Measurements from ENCODE around the gene PTPRN2. TPM values are rescaled to one million over a fixed set of nuclear protein-coding genes. Genes with fewer than 3 reads are reported as not detected.

The PTPRN2 gene
- total RNA-seq, 1 donor: 0.09 TPM

GRCh38 chr7:157772486-157773130 lies 815.0 kb downstream of the PTPRN2 start:
- no peak for TF ChIP-seq CTCF (IDR thresholded peaks at IDR 0.05; ENCODE audit: insufficient read depth, low read length)
- H3K4me3 ChIP-seq (ENCODE audit: low read depth, low read length): no peak overlapping the region
- DNase-seq (ENCODE audit: low read depth): no peak

- DNase-seq (ENCODE audit: low read depth): no peak
- TF ChIP-seq CTCF (IDR thresholded peaks at IDR 0.05; ENCODE audit: insufficient read depth, low read length): no peak
These were observed 815.9 kb downstream of the PTPRN2 start for GRCh38 chr7:157771689-157772088.

GRCh38 chr7:157770716-157771320 lies 816.8 kb downstream of the PTPRN2 start:
- no peak for TF ChIP-seq CTCF (IDR thresholded peaks at IDR 0.05; ENCODE audit: insufficient read depth, low read length)
- DNase-seq (ENCODE audit: low read depth): no peak
- no peak overlapping the region for H3K4me3 ChIP-seq (ENCODE audit: low read depth, low read length)

More at GRCh38 chr7:157771689-157772088, 815.9 kb downstream of the PTPRN2 start:
- no peak overlapping the region for H3K4me3 ChIP-seq (ENCODE audit: low read depth, low read length)

GRCh38 chr7:157769526-157770215 lies 818.0 kb downstream of the PTPRN2 start:
- no peak overlapping the region for H3K4me3 ChIP-seq (ENCODE audit: low read depth, low read length)
- TF ChIP-seq CTCF (IDR thresholded peaks at IDR 0.05; ENCODE audit: insufficient read depth, low read length): no peak
- DNase-seq (ENCODE audit: low read depth): no peak

- no peak for DNase-seq (ENCODE audit: low read depth)
- H3K4me3 ChIP-seq (ENCODE audit: low read depth, low read length): no peak overlapping the region
- no peak for TF ChIP-seq CTCF (IDR thresholded peaks at IDR 0.05; ENCODE audit: insufficient read depth, low read length)
These were observed 818.5 kb downstream of the PTPRN2 start for GRCh38 chr7:157769086-157769485.

GRCh38 chr7:157768198-157768597 lies 819.4 kb downstream of the PTPRN2 start:
- no peak for DNase-seq (ENCODE audit: low read depth)
- H3K4me3 ChIP-seq (ENCODE audit: low read depth, low read length): no peak overlapping the region
- no peak for TF ChIP-seq CTCF (IDR thresholded peaks at IDR 0.05; ENCODE audit: insufficient read depth, low read length)

Measured in fibroblast of the aortic adventitia (primary cell).